Measurements from ENCODE around the gene PRDM15. TPM values are rescaled to one million over a fixed set of nuclear protein-coding genes. Genes with fewer than 3 reads are reported as not detected.

The PRDM15 gene
- total RNA-seq, 4 donors from 2014 or later = 5.3 to 20.8 (median 13.6) TPM

DNA sequence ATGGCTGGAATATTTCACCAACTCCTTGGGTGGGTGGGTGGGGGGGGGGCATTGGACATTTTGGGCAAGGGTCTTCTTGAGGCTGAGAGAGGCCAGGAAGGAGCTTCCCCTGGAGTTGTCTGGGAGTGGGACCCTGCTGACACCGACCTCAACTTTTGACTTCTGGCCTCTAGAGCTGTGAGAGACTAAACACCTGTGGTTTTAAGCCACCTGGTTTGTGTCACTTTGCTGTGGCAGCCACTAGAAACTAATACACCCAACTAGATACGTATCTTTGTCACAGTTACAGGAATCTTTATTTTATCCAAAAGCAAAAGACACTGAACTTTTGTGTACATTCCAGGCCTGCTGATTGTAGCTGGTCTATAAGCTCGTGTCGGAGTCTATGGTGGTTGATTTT, 102.4 kb downstream of the PRDM15 start:
- TF ChIP-seq, protein P1, sequence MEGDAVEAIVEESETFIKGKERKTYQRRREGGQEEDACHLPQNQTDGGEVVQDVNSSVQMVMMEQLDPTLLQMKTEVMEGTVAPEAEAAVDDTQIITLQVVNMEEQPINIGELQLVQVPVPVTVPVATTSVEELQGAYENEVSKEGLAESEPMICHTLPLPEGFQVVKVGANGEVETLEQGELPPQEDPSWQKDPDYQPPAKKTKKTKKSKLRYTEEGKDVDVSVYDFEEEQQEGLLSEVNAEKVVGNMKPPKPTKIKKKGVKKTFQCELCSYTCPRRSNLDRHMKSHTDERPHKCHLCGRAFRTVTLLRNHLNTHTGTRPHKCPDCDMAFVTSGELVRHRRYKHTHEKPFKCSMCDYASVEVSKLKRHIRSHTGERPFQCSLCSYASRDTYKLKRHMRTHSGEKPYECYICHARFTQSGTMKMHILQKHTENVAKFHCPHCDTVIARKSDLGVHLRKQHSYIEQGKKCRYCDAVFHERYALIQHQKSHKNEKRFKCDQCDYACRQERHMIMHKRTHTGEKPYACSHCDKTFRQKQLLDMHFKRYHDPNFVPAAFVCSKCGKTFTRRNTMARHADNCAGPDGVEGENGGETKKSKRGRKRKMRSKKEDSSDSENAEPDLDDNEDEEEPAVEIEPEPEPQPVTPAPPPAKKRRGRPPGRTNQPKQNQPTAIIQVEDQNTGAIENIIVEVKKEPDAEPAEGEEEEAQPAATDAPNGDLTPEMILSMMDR (IDR thresholded peaks at IDR 0.05) = no peak
- no peak for ATAC-seq (ENCODE audit: low FRiP score)
- DNase-seq (ENCODE audit: low spot score) = no peak

DNA sequence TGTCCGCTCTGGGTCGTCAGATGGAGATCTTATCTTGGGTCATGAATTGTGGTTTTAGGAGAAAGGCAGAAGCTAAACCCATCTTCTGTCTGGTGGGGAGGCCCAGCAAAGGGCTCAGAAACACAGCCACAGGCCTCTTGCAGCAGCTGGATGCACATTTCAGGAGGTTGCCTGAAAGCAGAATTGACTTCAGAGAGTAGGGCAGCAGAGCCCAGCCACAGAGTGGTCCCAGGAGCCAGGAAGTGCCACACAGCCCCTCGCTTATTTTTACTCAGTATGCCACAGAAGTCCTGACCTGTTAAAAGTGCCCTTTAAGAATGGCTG, 104.0 kb downstream of the PRDM15 start:
- TF ChIP-seq, protein P1 (IDR thresholded peaks at IDR 0.05) = no peak
- ATAC-seq (ENCODE audit: low FRiP score) = no peak
- no peak for DNase-seq (ENCODE audit: low spot score)

DNA sequence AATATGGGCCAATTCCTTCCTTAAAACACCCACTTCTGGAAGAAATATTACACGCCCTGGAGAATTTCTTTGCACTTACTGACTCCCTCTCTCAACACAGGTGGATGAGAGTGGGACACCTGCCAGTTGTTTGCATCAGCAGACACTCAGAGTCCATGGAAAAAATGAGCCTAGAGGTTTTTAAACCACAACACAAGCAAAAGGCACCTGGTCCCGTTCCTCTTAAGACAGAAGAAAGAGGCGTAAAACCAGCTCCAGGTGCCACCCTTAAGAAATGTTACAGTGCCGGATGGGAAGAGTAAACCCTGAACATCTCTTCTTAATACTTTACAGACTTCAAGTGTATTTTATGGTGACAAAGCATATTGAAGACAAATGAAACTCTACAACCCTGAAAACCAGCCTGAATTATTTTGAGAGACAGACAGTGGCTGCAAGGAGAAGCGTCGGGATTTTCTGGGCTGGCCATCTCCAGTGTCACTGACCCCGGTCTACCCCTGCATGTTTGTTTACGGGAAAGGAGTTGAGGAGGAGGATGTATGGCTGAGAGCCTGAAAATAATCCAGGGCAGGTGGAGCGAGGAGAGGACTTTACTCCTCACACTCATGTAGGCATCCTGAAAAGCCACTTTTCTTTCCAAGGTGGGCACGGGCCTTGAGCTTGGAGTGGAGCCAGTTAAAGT, 104.5 kb downstream of the PRDM15 start:
- ATAC-seq (ENCODE audit: low FRiP score) (no peak), DNase-seq (ENCODE audit: low spot score) (no peak)
- TF ChIP-seq, protein P1 (IDR thresholded peaks at IDR 0.05) = no peak

DNA sequence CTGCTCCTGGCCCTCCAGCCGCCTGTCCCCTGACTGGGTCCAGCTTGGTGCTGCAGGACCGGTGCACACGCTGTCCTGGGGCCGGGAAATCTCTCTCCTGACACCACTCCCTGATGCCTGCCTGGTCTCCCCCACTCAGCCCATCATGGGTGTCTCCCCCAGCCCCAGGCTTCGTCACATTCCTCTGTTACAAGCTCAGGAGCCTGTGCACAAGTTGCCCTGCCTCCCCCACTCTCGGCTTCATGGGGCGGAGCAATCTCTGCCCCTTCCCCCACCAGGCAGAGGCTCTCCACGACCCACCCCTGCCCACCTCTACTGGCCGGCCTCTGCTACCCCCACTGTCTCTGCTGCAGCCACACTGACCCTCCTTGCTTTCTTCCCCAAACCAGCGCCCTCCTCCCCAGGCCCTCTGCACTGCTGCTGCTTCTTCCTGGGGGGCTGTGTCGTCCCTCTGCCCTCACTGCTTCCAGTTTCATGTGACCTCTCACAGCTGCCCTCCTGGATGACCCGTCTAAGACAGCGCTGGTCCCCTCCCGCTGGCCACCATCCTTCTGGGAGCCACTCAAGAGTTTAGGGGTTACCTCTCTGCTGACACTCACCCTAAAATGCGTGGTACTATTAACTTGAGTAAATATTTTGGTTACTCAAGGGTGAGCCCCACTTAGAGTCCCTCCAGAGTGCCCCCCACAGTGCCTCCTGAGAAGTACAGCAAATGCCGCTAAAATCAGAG, 106.6 kb downstream of the PRDM15 start:
- TF ChIP-seq, protein P1 (IDR thresholded peaks at IDR 0.05) = no peak
- DNase-seq (ENCODE audit: low spot score) (no peak), ATAC-seq (ENCODE audit: low FRiP score) (no peak)

DNA sequence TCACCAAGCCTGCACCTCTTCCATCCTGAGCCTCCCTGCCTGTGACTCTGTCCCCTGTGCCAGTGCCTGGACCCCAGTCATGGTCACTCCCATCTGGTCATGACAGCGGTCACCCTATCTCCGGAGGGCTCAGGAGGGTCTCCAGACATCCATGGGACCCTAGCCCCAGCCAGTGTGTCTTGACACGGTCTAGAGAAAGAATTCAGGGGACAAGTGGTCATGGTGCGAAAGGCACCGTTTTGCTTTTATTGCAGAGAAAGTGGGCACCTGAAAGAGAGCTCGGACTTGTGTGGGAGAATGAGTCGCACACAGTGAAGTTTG, 107.6 kb downstream of the PRDM15 start:
- DNase-seq (ENCODE audit: low spot score) (no peak), ATAC-seq (ENCODE audit: low FRiP score) (no peak)
- TF ChIP-seq, protein P1 (IDR thresholded peaks at IDR 0.05) = no peak

DNA sequence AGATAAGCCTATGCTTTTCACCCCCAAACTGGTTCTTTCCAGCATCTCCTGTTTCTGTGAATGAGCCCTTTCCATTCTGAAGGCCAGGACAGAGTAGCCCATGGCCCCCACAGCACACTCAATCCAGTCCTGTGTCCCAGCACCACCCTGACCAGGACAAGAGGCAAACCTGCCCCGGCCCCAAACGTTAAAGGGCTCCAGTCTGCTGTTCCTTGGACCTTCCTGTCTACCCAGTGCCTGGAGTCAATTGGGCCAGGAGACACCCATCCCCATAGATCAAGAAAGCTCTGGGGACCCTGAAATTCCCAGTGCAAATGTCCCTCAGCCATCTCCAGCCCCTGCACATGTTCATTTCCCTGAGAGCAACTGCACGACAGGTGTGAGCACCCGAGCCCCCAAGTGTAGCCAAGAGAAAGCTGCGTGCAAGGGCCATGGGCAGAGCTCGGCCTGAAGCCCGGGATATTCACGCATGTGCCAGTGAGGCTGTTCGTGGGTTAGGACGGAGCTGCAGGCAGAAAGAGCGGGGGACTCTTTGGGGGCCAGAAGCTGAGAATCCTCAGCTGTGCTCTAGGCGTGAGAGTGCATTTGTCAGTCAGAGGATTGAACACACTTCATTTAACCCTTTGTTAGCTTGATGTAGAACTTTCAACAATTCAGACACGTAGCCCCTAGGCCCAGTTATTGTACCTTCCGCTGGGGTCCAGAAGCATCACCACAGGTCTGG, 108.1 kb downstream of the PRDM15 start:
- no peak for ATAC-seq (ENCODE audit: low FRiP score)
- TF ChIP-seq, protein P1 (IDR thresholded peaks at IDR 0.05) = no peak
- no peak for DNase-seq (ENCODE audit: low spot score)
